ENCODE data around the gene CPNE6.

- TF ChIP-seq TAF1 (IDR thresholded peaks at IDR 0.05; ENCODE audit: borderline replicate concordance, low read depth, low read length) (no peak), REST (IDR thresholded peaks at IDR 0.05; ENCODE audit: low read depth, low read length) (no peak), RXRA (IDR thresholded peaks at IDR 0.05; ENCODE audit: borderline replicate concordance, low read depth) (no peak), MXI1 (IDR thresholded peaks at IDR 0.05; ENCODE audit: low read depth, low read length) (no peak), NFIC (IDR thresholded peaks at IDR 0.05; ENCODE audit: borderline replicate concordance) (no peak)
Measured at GRCh38 chr14:24077086-24077485, 5.7 kb downstream of the CPNE6 start.

All from SK-N-SH (cell line).